Peyer's patch (tissue), 4 donors: Measurements from ENCODE around the gene RPTN. TPM values are rescaled to one million over a fixed set of nuclear protein-coding genes. Genes with fewer than 3 reads are reported as not detected.

Source experiments
- DNase-seq, 3 donors: peaks; one replicate each; pipeline ENCODE4 v3.0.0-alpha.2; 2017 to 2019
- H3K27ac ChIP-seq, 4 donors: fragments of 200-600 bp; sonication (generic); one replicate each; pipeline ENCODE4 v1.5.1; 2016 to 2019
- H3K27me3 ChIP-seq, 2 donors: fragments of 200-600 bp; sonication (generic); one replicate each; pipeline ENCODE4 v1.5.1; 2019
- H3K36me3 ChIP-seq, 3 donors: fragments of 200-600 bp; sonication (generic); one replicate each; pipeline ENCODE4 v1.5.1; 2016 to 2019
- H3K4me1 ChIP-seq, 4 donors: fragments of 200-600 bp; sonication (generic); one replicate each; pipeline ENCODE4 v1.5.1; 2016 to 2019
- H3K4me3 ChIP-seq, 4 donors: fragments of 200-600 bp; sonication (generic); 1 replicate in 3 of 4; 2 replicates in 1 of 4; pipeline ENCODE4 v1.5.1; 2016 to 2019; ENCODE audit warnings: mild to moderate bottlenecking in 1 of 4
- H3K9me3 ChIP-seq, 4 donors: fragments of 200-600 bp; sonication (generic); one replicate each; pipeline ENCODE4 v1.5.1; 2016 to 2019; ENCODE audit warnings: mild to moderate bottlenecking in 1 of 4
- CTCF ChIP-seq, 6 experiments: fragments of 450-650 bp in 4 of 6; fragments of 200-600 bp in 2 of 6; sonication (generic) in 1 of 6; IDR thresholded peaks; one replicate each; pipeline ENCODE4 v1.5.1; 2017 to 2019; ENCODE audit warnings: antibody characterized with exemption in 6 of 6, mild to moderate bottlenecking in 3 of 6, moderate library complexity in 1 of 6
- POLR2A ChIP-seq, 2 donors: fragments of 450-650 bp; IDR thresholded peaks; one replicate each; pipeline ENCODE4 v1.5.1; 2017; ENCODE audit warnings: antibody characterized with exemption in 2 of 2, mild to moderate bottlenecking in 2 of 2, moderate library complexity in 2 of 2
- total RNA-seq, 4 donors: library from RNA; depleted of rRNA; stranded (reverse); fragments of >200 nt; gene quantifications; one replicate each; pipeline ENCODE4 v1.1.0, GENCODE V29; 2016

RPTN gene, protein sequence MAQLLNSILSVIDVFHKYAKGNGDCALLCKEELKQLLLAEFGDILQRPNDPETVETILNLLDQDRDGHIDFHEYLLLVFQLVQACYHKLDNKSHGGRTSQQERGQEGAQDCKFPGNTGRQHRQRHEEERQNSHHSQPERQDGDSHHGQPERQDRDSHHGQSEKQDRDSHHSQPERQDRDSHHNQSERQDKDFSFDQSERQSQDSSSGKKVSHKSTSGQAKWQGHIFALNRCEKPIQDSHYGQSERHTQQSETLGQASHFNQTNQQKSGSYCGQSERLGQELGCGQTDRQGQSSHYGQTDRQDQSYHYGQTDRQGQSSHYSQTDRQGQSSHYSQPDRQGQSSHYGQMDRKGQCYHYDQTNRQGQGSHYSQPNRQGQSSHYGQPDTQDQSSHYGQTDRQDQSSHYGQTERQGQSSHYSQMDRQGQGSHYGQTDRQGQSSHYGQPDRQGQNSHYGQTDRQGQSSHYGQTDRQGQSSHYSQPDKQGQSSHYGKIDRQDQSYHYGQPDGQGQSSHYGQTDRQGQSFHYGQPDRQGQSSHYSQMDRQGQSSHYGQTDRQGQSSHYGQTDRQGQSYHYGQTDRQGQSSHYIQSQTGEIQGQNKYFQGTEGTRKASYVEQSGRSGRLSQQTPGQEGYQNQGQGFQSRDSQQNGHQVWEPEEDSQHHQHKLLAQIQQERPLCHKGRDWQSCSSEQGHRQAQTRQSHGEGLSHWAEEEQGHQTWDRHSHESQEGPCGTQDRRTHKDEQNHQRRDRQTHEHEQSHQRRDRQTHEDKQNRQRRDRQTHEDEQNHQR
- not detected for total RNA-seq

GRCh38 chr1:152159144-152159543 is at the start of gene RPTN:
Gene RPTN, minus strand, starts transcription at chr1:152159228. Its CDS starts 1,339 bp downstream, at chr1:152157889.
- Histone ChIP-seq H3K36me3 (no peaks in the 10 kb centered on the region), H3K9me3 (no peaks in the 10 kb centered on the region), H3K27me3 (no peaks in the 10 kb centered on the region), H3K4me1 (no peaks in the 10 kb centered on the region), H3K4me3 (no peak within 1 kb of the TSS), H3K27ac (no peak within 1 kb of the TSS)
- DNase-seq = no peak
- TF ChIP-seq CTCF (IDR thresholded peaks at IDR 0.05) = no peak
- TF ChIP-seq POLR2A (IDR thresholded peaks at IDR 0.05) = no peak

DNA sequence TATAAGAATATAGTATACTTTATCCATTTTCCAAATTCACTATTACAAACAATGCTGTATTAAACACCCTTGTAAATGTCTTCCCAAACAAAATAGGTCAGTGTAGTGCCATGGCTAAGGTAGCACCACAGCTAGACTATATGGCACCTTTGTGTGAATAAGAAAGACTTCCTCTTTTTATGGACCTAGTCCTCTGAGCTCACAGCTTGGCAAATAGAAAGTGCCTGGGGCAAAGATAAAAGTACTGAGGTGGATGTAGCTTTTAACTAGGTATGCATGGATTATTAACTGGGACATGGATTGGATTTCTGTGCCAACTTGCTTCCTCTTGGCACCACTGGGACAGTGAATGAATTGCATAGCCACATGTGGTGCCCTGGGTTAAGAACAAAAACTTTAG is 40.0 kb upstream of the RPTN start:
- H3K4me3 ChIP-seq = no peak overlapping the region
- no peaks in the 10 kb centered on the region for H3K9me3 ChIP-seq
- H3K27me3 ChIP-seq = no peaks in the 10 kb centered on the region
- no peaks in the 10 kb centered on the region for H3K36me3 ChIP-seq
- no peak overlapping the region for H3K27ac ChIP-seq
- H3K4me1 ChIP-seq = no peaks in the 10 kb centered on the region
- DNase-seq = no peak
- TF ChIP-seq POLR2A (IDR thresholded peaks at IDR 0.05) = no peak
- TF ChIP-seq CTCF (IDR thresholded peaks at IDR 0.05) = no peak

DNA sequence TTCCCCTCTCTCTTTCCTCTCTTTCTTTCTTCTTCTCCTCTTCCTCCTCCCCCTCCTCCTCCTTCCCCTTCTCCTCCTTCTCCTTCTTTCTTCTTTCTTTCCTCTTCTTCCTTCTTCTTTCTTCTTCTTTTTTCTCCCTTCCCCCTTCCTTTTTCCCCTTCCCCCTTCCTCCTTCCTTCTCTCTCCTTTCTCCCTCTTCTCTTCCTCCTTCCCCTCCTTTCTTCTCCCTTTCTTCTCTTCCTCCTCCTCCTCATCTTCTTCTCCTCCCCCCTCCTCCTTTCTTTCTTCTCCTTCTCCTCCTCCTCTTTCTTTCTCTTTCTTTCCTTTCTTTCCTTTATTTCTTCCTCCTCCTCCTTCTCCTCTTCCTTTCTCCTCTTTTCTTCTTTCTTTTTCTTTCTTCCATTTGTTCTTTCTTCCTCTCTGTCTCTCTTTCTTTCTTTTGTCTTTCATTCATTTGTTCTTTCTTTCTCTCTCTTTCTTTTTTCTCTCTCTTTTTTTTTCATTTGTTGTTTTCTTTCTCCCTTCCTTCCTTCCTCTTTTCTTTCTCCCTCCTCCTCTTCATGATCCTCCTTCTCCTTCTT is 38.4 kb upstream of the RPTN start:
- Histone ChIP-seq H3K27ac (no peak overlapping the region), H3K27me3 (no peaks in the 10 kb centered on the region), H3K4me3 (no peak overlapping the region), H3K9me3 (no peaks in the 10 kb centered on the region), H3K4me1 (no peaks in the 10 kb centered on the region), H3K36me3 (no peaks in the 10 kb centered on the region)
- TF ChIP-seq POLR2A (IDR thresholded peaks at IDR 0.05) (no peak), CTCF (IDR thresholded peaks at IDR 0.05) (no peak)
- DNase-seq = no peak

DNA sequence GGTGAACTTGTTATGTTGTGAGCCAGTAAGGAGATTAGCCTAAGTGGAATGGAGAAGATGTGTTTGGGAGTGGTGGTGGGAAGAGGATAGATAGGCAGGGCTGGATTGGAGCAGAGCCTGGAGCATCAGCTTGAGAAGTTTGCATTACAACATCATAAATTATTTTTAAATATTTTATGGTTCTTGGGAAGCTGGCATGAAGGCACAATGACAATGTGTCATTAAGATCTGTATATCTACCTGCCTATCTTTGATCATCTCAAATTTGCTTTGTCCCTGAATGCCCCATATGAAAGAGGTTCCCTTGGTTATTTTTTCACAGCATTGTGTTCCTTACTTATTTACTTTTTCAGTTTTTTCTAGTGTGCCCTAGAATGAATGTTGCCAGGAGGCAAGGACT is 32.7 kb upstream of the RPTN start:
- peaks cover 0 to 7% (median 0%) of the 10 kb centered on the region in 4 donors for H3K4me1 ChIP-seq
- H3K4me3 ChIP-seq = no peak overlapping the region
- no peak overlapping the region for H3K27ac ChIP-seq
- TF ChIP-seq CTCF (IDR thresholded peaks at IDR 0.05) = no peak
- no peak for TF ChIP-seq POLR2A (IDR thresholded peaks at IDR 0.05)
- H3K36me3 ChIP-seq = no peaks in the 10 kb centered on the region
- DNase-seq = no peak
- no peaks in the 10 kb centered on the region for H3K9me3 ChIP-seq
- no peaks in the 10 kb centered on the region for H3K27me3 ChIP-seq

- no peak for TF ChIP-seq CTCF (IDR thresholded peaks at IDR 0.05)
- no peak for TF ChIP-seq POLR2A (IDR thresholded peaks at IDR 0.05)
- Histone ChIP-seq H3K4me3 (no peak overlapping the region), H3K27ac (no peak overlapping the region), H3K4me1 (peaks cover 0 to 7% (median 0%) of the 10 kb centered on the region in 4 donors), H3K27me3 (no peaks in the 10 kb centered on the region), H3K9me3 (no peaks in the 10 kb centered on the region), H3K36me3 (no peaks in the 10 kb centered on the region)
- no peak for DNase-seq
Observed at GRCh38 chr1:152191260-152191659, 32.2 kb upstream of the RPTN start.
